ENCODE data around the gene SUN3.
"Not testable (repeated sequence)": the region's sequence is repeated elsewhere in the genome, so short reads cannot be mapped to it uniquely, and the experiment has no call there.

The SUN3 gene

DNA sequence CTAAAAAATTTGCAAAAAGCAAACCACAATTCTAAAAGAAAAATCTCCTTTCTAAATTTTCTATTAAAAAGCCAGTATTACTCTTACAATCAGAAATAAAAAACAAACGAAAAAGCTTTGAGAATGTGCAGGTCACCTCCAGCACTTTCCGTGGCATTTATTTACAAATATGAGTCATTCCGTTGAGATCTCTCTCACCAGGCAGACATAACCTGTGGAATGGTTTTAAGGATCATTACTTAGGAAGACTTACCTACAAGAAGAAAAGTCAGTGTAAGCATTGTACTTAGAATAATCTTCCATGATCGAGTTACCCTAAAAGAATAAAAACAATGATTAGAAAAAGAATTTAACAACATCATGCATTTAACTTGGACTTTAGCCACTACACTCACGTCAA lies 3.3 kb downstream of the SUN3 start:
- DNase-seq = no peak

DNA sequence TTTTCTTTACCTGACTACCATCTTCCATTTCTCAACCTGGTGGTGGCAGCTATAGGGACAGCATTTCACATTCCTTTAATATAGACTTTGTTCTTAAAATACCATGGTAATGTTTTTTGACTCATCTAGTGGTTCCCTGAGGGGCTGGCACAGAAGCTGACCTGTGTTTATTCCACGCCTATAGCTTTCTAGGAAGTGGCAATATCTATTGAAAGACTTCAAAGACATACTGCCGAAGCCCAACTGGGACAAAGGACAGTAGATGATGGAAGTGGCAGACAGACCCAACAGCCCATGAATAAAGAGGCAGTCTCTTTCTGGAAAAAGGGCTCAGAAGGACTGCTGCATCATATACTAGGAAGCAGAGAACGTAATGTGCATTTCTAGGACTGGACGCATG lies 11.2 kb downstream of the SUN3 start:
- DNase-seq = no peak

DNA sequence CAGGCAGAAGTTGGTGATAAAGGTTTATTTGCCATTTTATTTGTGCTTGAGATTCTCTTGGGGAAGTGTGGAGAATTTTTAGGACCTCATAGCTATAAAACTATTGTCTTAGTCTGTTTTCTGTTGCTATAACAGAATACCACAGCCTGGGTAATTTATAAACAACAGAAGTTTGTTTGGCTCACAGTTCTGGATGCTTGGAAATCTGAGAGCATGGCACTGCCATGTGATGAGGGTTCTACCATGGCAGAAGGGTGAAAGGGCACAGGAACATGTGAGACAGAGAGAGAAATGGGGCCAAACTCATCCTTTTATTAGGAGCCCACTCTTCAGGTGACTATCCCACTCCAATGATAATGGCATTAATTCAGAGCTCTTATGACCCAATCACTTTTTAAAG lies 12.3 kb downstream of the SUN3 start:
- no peak for DNase-seq

DNA sequence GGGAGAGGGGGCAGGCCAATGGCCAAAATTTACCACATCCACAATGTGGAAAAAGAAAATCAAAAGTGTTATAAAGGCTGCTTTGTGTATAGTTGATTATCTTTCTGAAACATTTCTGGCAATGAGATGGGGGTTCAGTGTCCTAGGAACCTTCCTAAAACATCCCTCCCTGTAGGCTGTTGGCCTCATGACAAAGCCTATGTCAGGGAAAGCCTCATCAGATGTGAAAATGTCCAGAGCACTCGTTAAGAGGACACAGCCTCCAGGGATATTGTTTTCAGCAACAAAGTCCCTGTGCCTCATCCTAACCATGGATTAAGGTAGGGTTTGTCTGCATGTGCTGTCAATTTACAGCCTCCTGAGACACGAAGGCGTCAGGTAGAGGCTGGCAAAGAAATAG lies 17.0 kb downstream of the SUN3 start:
- DNase-seq = no peak

DNA sequence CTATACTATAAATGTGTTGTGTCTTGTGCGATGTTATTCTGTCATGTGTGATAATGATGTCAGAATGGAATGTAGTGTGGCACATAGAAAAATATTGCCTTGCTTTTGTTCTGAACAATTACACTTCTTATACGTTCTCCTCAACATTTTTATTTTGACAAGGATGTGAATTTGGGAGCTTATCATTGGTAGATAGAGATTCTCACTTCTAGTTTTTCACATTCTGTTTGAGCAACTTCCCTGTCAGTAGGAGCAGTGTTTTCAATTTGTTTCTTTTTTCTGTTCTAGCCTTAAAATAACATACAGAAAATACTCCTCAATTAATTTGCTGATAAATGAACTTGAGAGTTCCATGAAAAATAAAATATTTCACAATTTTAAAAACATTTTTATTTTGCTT lies 17.6 kb downstream of the SUN3 start:
- peak; percentile 7 to 26 for DNase-seq

DNA sequence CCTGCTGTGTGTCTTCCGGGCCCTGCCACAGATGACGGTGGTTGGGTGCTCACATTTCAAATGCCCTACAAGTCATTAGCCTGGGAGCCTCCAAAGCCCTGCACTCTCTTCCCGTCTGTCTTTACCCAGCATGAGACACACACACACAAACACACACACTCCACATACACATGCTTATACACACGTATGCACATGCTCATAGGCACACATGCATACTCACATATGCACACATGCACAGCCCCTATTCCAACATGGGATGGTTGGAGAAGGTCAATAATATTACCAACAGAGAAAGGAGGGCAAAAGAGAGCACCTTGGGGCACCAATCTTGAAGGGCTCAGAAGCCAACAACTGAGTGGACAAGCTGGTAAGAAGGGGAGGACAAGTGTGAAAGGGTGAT lies 19.0 kb downstream of the SUN3 start:
- DNase-seq = no peak

DNA sequence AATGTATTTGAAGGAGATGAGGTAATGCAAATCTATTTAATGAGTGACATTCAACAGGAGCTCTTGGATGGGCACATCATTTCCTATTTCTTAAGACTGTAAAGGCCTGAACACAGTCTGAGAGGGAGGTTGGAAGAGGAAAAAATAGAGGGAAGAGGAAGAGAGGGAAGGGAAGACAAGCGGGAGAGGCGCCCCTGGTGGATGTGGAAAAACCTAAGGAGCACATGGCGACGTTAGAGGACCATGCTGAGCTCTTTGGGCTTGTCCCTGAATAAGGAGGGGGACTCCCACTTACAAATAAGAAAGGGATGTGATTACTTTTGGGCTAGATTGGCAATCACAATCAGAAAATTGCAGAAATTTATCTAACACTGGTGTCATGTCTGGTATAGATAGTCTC lies 19.6 kb downstream of the SUN3 start:
- no peak for DNase-seq

DNA sequence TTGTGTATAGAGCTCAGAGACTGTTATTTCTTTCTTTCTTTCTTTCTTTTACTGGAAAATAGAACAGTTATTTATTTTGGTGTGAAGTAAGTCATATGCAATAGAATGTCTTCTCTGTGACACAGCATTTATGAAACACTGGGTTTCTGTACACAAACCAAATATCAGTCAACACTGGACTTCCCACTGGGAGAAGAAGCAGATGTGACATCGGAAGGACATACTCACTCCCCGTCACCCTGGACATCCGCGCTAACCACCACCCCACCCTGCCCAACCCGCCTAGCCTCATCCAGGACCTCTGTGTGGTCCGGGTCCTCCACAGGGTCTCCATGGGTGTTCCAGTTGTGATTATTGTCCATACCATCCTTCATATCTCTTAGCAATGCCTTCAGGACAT lies 22.0 kb downstream of the SUN3 start:
- no peak for DNase-seq

DNA sequence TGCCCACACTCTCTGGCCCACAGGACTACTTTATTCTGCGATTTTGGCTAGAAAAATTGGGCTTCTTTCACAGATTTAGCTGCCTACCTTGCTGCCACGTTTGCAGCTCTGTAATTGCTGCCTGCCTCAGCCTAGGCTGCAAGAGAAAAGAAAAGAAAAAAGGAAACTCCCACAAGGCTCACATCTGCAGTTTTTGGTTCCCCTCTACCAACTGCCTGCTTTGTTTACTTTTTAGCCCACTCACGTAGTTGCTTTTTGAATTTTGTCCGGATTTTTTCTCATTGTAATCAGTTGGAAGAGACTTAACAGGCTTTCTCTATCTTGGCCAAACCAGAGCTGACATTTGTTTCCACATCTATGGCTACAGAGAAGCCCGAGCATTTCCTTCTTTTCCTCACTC lies 24.3 kb downstream of the SUN3 start:
- peak in 1 of 2 donors; percentile 5 for DNase-seq

DNA sequence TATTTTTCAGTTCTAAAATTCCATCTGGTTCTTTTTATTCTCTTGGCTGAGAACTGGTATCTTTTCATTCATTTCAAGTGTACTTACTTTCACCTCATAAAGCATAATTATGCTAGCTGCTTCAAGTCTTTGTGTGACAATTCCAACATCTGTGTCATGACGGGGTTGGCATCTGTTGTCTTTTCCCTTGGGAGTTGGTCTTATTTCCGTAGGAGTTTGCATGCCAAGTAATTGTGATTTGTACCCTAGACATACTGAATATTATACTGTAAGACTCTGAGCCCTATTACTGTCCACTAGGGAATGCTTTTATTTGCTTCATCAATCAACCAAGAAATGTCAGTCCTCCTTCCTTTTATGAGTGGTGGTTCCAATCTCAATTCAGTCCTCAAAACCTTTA lies 24.9 kb downstream of the SUN3 start:
- DNase-seq = no peak

DNA sequence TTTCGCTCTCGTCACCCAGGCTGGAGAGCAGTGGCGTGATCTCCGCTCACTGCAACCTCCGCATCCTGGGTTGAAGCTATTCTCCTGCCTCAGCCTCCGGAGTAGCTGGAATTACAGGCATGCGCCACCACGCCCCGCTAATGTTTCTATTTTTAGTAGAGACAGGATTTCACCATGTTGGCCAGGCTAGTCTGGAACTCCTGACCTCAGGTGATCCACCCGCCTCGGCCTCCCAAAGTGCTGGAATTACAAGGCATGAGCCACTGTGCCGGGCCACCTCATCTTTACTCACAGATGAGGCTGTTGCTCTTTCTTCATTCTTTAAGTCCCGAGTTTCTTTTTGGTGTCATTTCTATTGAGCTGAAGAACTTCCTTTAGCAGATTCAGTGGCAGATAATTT lies 28.7 kb downstream of the SUN3 start:
- DNase-seq = not testable (repeated sequence)

DNA sequence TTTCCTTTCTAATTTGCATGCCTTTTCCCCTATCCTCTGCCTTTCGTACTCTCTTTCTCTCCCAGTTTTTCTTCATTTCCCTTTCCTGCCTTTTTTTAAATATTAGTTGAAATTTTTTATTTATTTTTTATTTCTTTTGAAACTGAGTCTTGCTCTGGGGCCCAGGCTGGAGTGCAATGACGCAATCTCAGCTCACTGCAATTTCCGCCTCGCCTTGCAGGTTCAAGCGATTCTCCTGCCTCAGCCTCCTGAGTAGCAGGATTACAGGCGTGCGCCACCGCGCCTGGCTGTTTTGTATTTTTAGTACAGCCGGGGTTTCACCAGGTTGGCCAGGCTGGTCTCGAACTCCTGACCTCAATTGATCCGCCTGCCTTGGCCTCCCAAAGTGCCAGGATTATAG lies 29.5 kb downstream of the SUN3 start:
- no peak for DNase-seq

DNA sequence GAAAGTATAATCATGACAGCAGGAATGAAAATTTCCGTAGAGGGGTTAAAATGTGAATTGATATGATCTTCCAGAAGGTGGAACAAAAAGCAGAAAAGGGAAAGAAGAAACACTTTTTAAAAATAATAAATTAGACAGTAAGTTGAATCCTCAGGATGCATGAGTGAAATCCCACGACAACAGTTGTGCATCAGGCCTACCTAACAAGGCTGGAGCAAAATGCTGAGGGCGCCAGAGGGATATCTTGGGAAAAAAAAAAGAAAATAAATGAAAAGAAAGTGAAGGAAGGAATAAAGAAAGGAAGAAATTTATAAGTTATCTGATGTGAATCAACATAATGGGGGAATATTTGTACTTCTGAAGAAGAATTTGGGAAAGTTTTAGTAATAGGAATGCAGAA lies 36.5 kb downstream of the SUN3 start:
- no peak for DNase-seq

DNA sequence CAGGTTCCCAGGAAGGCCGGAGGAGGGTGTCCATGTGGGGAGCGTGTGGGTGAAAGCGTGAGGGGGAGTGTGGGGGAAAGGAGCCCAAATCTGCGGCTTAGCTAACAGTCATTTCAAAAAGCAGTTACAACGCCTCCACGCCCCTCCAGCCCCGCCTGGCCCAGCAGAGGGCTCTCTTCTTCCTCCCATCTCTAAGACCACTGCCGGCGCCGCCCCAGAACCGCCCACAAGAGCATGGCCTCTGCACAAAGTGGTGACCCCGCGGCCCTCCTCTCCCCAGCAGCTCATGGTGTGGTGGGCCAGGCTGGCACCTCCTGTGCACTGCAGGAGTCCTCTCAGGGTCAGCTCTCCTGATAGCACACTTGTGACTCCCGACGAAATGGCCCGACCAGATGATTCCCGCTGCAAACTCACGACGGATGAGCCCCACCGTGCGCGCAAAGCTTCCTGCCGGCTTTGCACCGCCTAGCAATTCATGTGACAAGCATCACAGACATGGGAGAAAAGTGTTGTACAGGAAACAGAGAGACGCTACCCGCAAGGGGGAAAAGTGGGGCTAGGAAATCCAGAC lies 37.1 kb downstream of the SUN3 start:
- peak; percentile 71 to 80 for DNase-seq

DNA sequence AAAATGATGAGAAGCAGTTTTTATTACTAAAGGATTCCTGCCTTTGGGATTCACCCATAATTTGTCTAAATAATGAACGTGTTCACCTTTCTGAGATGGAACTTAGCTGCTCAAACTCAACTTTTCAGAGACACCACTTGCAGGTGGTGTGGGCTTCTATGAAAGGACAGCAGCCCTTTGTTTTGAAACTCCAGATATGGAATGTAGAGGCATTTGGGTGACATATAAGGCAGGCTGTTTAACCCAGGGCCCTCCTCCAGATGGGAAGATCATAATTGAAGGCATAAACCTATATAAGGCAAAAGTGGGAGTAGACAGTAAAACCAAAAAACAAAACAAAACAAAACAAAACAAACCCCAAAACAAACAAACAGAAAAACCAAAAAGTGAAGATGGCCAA lies 37.6 kb downstream of the SUN3 start:
- DNase-seq = no peak

DNA sequence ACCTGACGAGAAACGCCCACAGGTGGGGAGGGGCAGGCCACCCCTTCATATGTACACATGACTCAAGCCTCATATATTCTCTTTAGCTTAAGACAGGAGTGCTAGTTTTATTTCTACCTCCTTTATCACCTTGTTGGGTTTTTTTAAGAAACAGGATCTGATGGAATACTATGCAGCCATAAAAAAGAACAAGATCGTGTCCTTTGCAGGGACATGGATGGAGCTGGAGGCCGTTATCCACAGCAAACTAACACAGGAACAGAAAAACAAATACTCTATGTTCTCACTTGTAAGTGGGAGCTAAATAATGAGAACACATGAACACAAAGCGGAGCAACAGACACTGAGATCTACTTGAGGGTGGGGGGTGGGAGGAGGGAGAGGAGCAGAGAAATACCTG lies 38.3 kb downstream of the SUN3 start:
- no peak for DNase-seq

DNA sequence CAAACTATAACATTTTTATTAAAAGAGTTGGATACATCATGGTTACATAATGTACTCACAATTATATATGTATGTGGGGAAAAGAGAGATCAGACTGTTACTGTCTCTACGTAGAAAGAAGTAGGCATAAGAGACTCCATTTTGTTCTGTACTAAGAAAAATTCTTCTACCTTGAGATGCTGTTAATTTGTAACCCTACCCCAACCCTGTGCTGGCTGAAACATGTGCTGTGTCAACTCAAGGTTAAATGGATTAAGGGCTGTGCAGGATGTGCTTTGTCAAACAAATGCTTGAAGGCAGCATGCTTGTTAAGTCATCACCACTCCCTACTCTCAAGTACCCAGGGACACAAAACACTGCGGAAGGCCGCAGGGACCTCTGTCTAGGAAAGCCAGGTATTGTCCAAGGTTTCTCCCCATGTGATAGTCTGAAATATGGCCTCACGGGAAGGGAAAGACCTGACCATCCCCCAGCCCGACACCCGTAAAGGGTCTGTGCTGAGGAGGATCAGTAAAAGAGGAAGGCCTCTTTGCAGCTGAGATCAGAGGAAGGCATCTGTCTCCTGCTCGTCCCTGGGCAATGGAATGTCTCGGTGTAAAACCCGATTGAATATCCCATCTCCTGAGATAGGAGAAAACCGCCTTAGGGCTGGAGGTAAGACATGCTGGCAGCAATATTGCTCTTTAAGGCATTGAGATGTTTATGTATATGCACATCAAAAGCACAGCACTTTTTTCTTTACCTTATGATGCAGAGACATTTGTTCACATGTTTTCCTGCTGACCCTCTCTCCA lies 39.1 kb downstream of the SUN3 start:
- not testable (repeated sequence) for DNase-seq

DNA sequence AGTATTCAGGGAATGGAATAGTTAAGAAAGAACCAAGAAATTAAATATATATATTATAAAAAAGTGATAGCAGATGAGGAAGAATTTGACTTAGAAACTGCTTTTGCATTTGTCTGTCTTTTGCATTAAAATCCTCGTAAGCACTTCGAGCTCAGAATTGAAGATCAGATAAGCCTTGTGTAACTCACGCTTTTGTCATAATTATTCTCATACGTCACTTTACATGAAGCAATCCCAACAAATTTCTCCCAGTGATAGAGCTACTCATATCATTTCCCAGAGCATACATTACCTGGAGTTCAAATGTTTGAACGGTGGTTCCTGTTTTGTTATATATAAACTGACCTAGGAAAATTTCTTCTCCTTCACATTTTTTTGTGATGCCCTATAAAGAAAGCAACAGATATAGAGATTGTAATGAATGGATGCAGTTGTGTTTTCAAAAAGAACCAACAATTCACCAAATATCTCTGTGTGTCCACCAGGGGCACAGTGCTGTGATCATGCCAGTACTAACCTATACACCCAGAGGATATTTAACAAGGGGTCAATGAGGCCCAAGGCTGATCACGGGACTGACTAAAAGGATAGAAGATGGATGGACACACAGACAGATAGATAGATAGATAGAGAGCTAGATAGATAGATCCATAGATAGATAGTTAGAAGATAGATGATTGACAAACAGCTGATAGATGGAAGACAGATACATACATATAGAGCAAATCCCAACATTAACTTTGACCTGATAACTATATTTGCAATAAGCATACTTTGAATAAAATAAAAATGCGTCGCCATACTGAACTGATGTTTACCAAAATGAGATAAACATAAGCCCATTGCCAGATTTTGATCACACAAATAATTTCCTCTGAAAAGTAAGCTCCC lies 40.2 kb downstream of the SUN3 start:
- DNase-seq = peak in 1 of 2 donors; percentile 20

DNA sequence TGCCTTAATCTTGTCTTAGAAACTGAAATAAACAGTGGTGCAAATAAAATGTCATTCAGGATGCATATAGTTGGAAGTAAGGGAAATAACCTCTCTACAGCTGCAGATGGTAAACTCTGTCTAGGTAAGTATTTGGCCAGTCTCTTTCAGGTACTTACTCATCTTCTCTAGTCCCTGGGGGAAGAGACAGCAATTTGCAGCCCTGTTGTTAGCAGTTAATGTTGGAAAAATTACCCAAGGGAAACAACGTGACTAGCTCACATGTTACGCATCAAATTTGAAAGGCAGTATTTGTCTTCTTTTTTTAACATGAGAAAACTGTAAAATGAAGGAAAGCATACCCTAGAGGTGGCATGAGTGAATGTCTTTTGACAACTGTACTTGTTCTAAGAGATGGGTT lies 46.3 kb downstream of the SUN3 start:
- DNase-seq = no peak

DNA sequence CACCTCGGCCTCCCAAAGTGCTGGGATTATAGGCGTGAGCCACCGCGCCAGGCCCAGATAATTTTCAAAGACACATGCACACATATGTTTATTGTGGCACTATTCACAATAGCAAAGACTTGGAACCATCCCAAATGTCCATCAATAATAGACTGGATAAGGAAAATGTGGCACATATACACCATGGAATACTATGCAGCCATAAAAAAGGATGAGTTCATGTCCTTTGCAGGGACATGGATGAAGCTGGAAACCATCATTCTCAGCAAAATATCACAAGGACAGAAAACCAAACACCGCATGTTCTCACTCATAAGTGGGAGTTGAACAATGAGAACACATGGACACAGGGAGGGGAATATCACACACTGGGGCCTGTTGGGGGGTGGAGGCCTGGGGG lies 48.3 kb downstream of the SUN3 start:
- DNase-seq = not testable (repeated sequence)

DNA sequence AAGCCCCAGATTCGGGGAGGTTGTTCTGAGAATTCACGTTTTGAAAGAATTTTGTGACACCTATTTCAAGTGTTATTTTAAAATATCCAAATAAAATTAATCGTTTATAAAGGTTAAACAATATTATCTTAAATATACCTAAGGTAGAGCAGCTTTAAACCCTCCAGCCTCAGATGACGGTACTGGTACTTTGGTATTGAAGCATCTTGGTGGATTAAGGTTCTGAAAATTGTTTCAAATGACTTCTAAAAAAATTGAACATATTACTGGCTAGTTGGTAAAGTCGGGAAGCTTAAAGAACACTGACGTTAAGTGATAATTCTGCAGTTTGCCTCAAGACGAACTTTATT lies 49.1 kb downstream of the SUN3 start:
- no peak for DNase-seq

DNA sequence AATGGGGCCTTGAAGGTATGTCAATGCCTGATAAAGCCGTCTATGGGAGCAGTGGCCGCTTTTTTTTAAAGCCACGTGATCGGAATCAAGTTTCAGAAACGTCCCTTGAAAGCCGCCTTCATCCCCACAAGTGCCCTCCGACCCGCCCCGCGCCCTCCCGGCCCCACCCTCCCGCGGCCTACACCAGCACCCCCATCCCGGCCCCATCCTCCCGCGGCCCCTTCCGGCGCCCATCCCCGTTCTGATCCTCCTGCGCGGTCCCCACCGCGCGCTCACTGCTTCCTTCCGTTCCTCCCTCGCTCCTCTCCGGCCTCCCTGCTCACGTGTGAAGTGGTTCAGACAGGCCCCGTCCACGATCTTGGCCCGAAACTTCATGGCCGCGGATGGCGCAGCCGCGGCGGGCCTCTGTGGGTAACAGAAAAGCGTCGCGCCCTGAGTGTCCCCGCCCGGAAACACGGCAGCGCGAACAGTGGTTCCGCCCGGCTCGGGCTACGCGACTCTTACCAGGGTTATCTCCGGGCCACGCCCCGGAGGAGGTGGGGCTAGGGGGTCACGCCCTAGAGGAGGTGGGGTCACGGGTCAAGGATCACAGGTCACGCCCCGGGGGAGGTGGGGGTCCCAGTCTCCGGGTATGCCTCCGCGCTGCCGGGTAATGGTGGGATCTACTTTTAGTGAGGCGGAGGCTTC lies 49.6 kb downstream of the SUN3 start, which contains the start of gene HUS1:
HUS1 (minus strand) TSS at position 471 of the 687 bp plus-strand sequence; CDS start at position 375, 96 bp downstream.
- DNase-seq = peak; percentile 91 to 97

DNA sequence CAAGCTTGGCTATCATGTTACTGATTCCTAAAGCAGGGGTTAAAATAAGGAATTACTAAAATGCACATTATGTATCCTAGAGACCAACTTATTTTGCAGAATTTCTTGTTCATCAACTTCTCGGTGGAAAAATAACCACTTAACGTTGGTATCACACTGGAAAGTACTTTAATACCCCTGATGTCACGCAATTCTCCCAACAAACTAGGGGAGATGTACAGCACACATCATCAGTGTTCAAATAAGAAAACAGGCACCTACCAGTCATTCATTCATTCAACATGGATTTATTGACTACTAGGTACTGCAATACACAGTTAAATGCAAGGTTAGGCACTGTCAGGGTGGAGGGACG lies 50.1 kb downstream of the SUN3 start:
- no peak for DNase-seq

Data from inflammatory macrophage treated with lipopolysaccharide for 1 hour (primary cell).